CD4-positive, alpha-beta memory T cell (primary cell): ENCODE data around the gene NET1. TPM values are rescaled to one million over a fixed set of nuclear protein-coding genes. Genes with fewer than 3 reads are reported as not detected.

Experiments
- CTCF ChIA-PET: fragments of 350-600 bp; sonication (Branson Sonifier 250); formaldehyde crosslinking; loops from one replicate; lab custom pipeline; 2021; ENCODE audit warnings: inconsistent platforms; ENCODE audit not compliant: partially characterized antibody; lab: Charles Lee
- POLR2A ChIA-PET: fragments of 350-600 bp; sonication (Branson Sonifier 250); formaldehyde crosslinking; loops from one replicate; lab custom pipeline; 2021; ENCODE audit not compliant: partially characterized antibody; lab: Charles Lee
- DNase-seq, 5 donors: peaks; one replicate each; pipeline versions ENCODE4 v3.0.0 to v3.0.0-alpha.2; 2020 to 2022; ENCODE audit warnings: mixed read lengths in 1 of 5
- H3K27ac ChIP-seq: one replicate; pipeline ENCODE4 v1.7.0; 2013; ENCODE audit warnings: low read depth, low read length
- H3K27me3 ChIP-seq: 2 replicates; pipeline ENCODE4 v1.7.0; 2013; ENCODE audit warnings: mild to moderate bottlenecking, low read length, moderate library complexity; ENCODE audit not compliant: insufficient read depth
- H3K36me3 ChIP-seq: 2 replicates; pipeline ENCODE4 v1.7.0; 2013; ENCODE audit warnings: mild to moderate bottlenecking, low read length, moderate library complexity; ENCODE audit not compliant: insufficient read depth
- H3K4me1 ChIP-seq: 2 replicates; pipeline ENCODE4 v1.7.0; 2013; ENCODE audit warnings: mild to moderate bottlenecking, low read length, moderate library complexity; ENCODE audit not compliant: insufficient read depth
- H3K4me3 ChIP-seq, 2 donors: one replicate each; pipeline ENCODE4 v1.7.0; 2013; ENCODE audit warnings: low read length in 2 of 2, mild to moderate bottlenecking in 1 of 2
- H3K9me3 ChIP-seq, 2 donors: one replicate each; pipeline ENCODE4 v1.7.0; 2013; ENCODE audit warnings: low read length in 2 of 2, control low read depth in 1 of 2; ENCODE audit not compliant: control insufficient read depth in 1 of 2
- H3K27ac Mint-ChIP-seq, 7 donors: one replicate each; pipeline ENCODE4 v1.8.0; 2020 to 2021; ENCODE audit warnings: mixed read lengths in 7 of 7, mild to moderate bottlenecking in 6 of 7, inconsistent platforms in 3 of 7, moderate library complexity in 3 of 7
- H3K27me3 Mint-ChIP-seq, 2 donors: one replicate each; pipeline ENCODE4 v1.8.0; 2020 to 2021; ENCODE audit warnings: mixed read lengths in 2 of 2
- H3K36me3 Mint-ChIP-seq, 2 donors: one replicate each; pipeline ENCODE4 v1.8.0; 2020 to 2021; ENCODE audit warnings: mixed read lengths in 2 of 2, inconsistent platforms in 1 of 2, mild to moderate bottlenecking in 1 of 2
- H3K4me1 Mint-ChIP-seq, 4 donors: one replicate each; pipeline ENCODE4 v1.8.0; 2020 to 2021; ENCODE audit warnings: mixed read lengths in 4 of 4, mild to moderate bottlenecking in 1 of 4
- H3K4me3 Mint-ChIP-seq, 8 donors: one replicate each; pipeline ENCODE4 v1.8.0; 2020 to 2021; ENCODE audit warnings: mixed read lengths in 8 of 8, mild to moderate bottlenecking in 7 of 8, moderate library complexity in 6 of 8, inconsistent platforms in 3 of 8
- H3K9me3 Mint-ChIP-seq, 8 donors: one replicate each; pipeline ENCODE4 v1.8.0; 2020 to 2021; ENCODE audit warnings: mixed read lengths in 8 of 8, mild to moderate bottlenecking in 5 of 8, inconsistent platforms in 3 of 8, moderate library complexity in 1 of 8
- intact Hi-C: fragments of 100-400 bp; cut with micrococcal nuclease; formaldehyde crosslinking; loops from one replicate; pipeline ENCODE4 v1.15.1; 2023
- polyA plus RNA-seq, 2 donors: library from polyadenylated mRNA; unstranded; fragments of 300-500 nt; fragmentation: Illumina TruSeq; gene quantifications; one replicate each; pipeline ENCODE4 v1.2.3, GENCODE V29; 2021
- total RNA-seq, 2 experiments: library from RNA; stranded (reverse); gene quantifications; one replicate each; pipeline ENCODE4 v1.2.3, GENCODE V29; 2021

NET1 gene
- total and polyA plus RNA-seq, 4 experiments from 2014 or later, result 5.4 to 16.4 (median 10.5) TPM

DNA sequence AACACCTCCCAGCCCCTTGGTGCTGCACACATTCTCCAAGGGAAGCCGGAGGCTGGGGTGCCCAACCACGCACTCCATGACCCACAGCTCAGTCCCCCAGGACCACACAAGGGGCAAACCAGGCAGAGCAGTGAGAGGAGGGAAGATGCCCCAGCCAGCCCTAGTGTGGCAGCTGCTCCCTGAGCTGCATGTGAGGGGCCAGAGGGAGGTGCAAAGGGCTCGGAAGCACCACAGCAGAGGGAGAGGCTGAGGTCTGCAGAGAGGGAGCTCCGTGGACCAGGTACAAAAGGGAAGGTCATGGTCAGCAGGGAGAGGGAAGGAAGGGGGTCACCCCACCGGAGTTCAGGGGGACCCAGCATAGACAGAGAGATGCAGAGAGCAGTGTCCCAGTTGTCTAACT, 88.6 kb downstream of the NET1 start:
- Histone ChIP-seq H3K27ac (no peak overlapping the region), H3K27me3 (no peaks in the 10 kb centered on the region), H3K4me3 (no peak overlapping the region), H3K36me3 (no peaks in the 10 kb centered on the region), H3K4me1 (no peaks in the 10 kb centered on the region), H3K9me3 (no peaks in the 10 kb centered on the region)
- Mint-ChIP-seq H3K9me3 (no peaks in the 10 kb centered on the region), H3K4me1 (no peaks in the 10 kb centered on the region), H3K36me3 (no peaks in the 10 kb centered on the region), H3K27ac (no peak overlapping the region), H3K27me3 (peaks cover 6 to 12% of the 10 kb centered on the region in 2 donors), H3K4me3 (no peak overlapping the region)
- no peak for DNase-seq
- intact Hi-C loops, result no loop called here
- CTCF ChIA-PET, result interaction anchor here (1.2 kb wide), 2 partner anchors 10 to 92 kb away, joined by 3 read pairs; no protein-coding TSS in a partner anchor
- POLR2A ChIA-PET, result no interaction called here

DNA sequence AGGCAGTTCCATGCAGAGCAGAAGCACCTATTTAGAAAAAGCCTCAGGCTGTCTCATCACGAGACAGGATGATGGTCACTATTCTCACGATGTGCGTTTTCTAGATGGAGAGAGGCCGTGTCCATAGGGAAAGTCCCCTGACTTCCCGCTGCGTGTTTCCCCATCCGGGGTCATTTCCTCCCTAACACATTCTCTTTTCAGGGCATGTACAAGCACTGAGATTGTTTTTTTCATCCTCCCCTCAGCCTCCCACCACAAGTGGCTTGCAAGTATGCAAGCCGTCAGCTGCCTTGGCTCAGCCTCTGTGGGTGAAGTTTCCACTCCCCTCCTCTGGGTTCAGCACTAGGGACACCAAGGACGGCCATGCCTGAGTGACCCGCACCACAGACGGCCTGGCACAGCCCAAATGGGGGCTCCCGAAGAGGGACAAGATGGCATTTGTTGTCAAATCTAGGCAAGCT, 89.7 kb downstream of the NET1 start:
- POLR2A ChIA-PET, result no interaction called here
- Histone ChIP-seq H3K9me3 (no peaks in the 10 kb centered on the region), H3K27ac (no peak overlapping the region), H3K4me3 (no peak overlapping the region), H3K27me3 (no peaks in the 10 kb centered on the region), H3K4me1 (no peaks in the 10 kb centered on the region), H3K36me3 (no peaks in the 10 kb centered on the region)
- no peak overlapping the region for H3K4me3 Mint-ChIP-seq
- H3K27ac Mint-ChIP-seq, result no peak overlapping the region
- H3K9me3 Mint-ChIP-seq, result no peaks in the 10 kb centered on the region
- CTCF ChIA-PET, result interaction anchor here (1.2 kb wide), 2 partner anchors 9 to 90 kb away, joined by 3 read pairs; no protein-coding TSS in a partner anchor
- H3K27me3 Mint-ChIP-seq, result peaks cover 6 to 13% of the 10 kb centered on the region in 2 donors
- DNase-seq, result no peak
- no peaks in the 10 kb centered on the region for H3K4me1 Mint-ChIP-seq
- no peaks in the 10 kb centered on the region for H3K36me3 Mint-ChIP-seq
- intact Hi-C loops, result no loop called here

DNA sequence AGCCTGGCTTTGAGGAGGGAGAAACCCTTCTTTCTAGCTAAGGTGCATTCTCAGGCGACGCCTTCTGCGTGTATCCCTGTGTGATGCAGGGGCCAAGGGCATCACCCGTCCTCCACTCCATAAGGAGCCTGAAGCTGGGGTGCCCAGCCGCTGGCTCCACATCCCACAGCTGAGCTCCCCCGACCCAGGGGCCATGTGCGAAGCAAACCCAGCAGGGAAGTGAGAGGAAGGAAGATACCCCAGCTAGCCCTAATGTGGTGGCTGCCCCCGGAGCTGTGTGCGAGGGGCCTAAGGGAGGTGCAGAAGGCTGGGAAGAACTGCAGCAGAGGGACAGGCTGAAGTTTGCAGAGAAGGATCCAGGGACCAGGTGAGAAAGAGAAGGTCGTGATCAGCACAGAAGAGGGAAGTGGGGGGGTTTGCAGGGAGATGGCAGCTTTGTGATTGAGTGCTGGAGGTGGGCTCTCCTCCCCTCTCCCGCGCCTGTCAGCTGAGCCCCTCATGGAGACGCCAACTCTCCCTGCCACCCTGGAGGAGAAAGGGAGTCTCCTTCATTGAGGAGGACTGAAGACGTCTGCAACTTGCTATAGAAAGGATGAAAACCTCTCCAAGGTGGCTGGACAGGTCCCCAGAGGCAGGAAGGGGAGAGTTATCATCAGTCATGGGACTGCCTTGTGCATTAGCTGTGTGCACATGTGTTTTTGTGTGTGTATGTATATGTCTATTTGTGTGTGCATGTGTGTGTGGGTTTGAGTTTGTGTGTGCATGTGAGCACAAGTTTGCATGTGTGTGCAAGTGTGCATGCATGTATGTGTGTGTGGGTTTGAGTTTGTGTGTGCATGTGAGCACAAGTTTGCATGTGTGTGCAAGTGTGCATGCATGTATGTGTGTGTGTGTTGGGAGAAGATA, 90.5 kb downstream of the NET1 start:
- POLR2A ChIA-PET, result no interaction called here
- H3K4me3 ChIP-seq, result no peak overlapping the region
- Mint-ChIP-seq H3K27me3 (peaks cover 6 to 13% of the 10 kb centered on the region in 2 donors), H3K4me3 (no peak overlapping the region), H3K27ac (peak overlapping the region in 1 of 7 donors; percentile 62), H3K9me3 (no peaks in the 10 kb centered on the region), H3K4me1 (no peaks in the 10 kb centered on the region), H3K36me3 (no peaks in the 10 kb centered on the region)
- no peaks in the 10 kb centered on the region for H3K4me1 ChIP-seq
- H3K27ac ChIP-seq, result no peak overlapping the region
- no peaks in the 10 kb centered on the region for H3K9me3 ChIP-seq
- DNase-seq, result no peak
- intact Hi-C loops, result no loop called here
- H3K27me3 ChIP-seq, result no peaks in the 10 kb centered on the region
- H3K36me3 ChIP-seq, result no peaks in the 10 kb centered on the region
- CTCF ChIA-PET, result no interaction called here

DNA sequence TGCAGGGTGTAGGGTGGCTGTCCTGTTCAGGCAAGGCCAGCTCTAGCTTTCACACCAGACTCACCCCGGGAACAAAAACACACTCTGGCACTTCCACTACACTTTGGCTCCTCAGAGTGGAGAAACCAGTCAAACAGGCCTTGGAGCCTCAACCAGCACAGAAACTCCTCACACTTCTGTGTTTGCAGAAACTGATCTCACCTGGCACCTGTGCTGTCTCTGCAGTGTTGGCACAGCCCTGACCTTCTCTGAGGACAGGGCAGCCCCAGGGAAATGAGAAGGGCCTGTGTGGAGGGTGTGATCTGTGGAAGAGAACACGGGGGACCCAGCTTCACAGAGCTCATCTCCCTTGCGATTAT, 91.1 kb downstream of the NET1 start:
- Mint-ChIP-seq H3K27me3 (peaks cover 6 to 13% of the 10 kb centered on the region in 2 donors), H3K27ac (no peak overlapping the region), H3K36me3 (no peaks in the 10 kb centered on the region), H3K4me1 (no peaks in the 10 kb centered on the region), H3K9me3 (no peaks in the 10 kb centered on the region), H3K4me3 (no peak overlapping the region)
- H3K4me3 ChIP-seq, result no peak overlapping the region
- no peaks in the 10 kb centered on the region for H3K4me1 ChIP-seq
- POLR2A ChIA-PET, result no interaction called here
- no peak for DNase-seq
- CTCF ChIA-PET, result no interaction called here
- H3K36me3 ChIP-seq, result no peaks in the 10 kb centered on the region
- H3K9me3 ChIP-seq, result no peaks in the 10 kb centered on the region
- H3K27ac ChIP-seq, result no peak overlapping the region
- H3K27me3 ChIP-seq, result no peaks in the 10 kb centered on the region
- intact Hi-C loops, result no loop called here

DNA sequence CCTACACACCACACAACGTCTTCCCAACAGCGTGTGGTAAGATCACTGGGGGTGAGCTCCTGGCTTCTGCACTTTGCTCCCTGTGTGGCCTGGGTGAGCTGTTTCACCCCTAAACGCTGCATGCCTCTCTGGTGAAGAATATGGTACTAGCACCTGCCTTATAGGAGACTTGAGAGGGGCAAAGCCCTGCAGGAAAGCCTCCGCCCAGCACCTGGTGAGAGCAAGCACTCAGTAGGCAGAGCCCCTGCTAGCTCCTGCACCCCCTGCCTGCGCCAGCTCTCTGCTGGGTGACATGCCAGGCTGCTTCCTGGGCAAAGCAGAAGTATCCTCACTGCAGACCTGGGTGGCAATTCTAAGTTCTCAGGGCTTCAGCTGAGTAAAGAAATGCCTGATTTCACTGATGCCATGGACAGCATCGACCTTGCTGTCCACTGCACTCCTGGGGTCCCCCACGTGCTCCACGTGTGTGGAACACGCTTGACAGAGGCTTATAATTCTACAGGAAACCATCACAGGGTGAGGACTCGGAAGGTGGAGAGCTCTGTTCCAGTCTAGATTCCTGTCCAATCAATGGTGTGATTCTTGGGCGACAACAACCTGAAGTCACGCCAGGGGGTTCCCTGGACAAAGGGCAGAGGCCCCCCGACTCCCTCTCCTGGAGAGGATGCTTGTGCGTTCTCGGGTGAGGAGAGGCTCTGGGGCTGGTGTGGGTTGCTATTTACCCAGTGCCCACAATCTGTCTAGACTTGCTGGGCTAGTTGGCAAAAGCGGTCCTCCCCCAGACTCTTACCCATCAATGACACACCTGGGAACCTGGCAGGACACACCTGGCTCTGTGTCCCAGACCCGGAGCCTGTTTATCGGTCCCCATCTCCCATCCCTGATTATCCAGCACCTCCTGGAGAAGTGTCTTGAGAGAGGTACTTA, 92.1 kb downstream of the NET1 start:
- Mint-ChIP-seq H3K4me1 (no peaks in the 10 kb centered on the region), H3K4me3 (no peak overlapping the region), H3K36me3 (no peaks in the 10 kb centered on the region), H3K27ac (no peak overlapping the region), H3K27me3 (peaks cover 6 to 13% of the 10 kb centered on the region in 2 donors), H3K9me3 (no peaks in the 10 kb centered on the region)
- H3K27ac ChIP-seq, result no peak overlapping the region
- CTCF ChIA-PET, result no interaction called here
- intact Hi-C loops, result no loop called here
- H3K9me3 ChIP-seq, result no peaks in the 10 kb centered on the region
- no peaks in the 10 kb centered on the region for H3K36me3 ChIP-seq
- no peaks in the 10 kb centered on the region for H3K27me3 ChIP-seq
- POLR2A ChIA-PET, result no interaction called here
- DNase-seq, result no peak
- no peaks in the 10 kb centered on the region for H3K4me1 ChIP-seq
- H3K4me3 ChIP-seq, result no peak overlapping the region

DNA sequence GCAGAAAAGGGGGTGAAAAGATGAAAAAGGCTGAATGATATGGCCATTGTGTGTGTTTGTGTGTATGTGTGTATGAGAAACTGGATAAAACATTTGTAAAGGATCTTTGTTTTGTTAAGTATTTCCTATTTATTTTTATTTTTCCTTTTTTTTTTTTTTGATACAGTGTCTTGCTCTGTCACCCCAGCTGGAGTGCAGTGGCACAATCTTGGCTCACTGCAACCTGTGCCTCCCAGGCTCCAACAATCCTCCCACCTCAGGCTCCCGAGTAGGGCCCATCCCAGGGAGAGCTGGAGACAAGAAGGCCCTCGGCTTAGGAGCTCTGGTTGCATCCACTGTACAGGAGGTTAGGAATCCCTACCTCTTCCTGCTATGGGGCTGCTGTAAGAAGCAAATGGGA, 93.9 kb downstream of the NET1 start:
- intact Hi-C loops, result no loop called here
- no peaks in the 10 kb centered on the region for H3K4me1 Mint-ChIP-seq
- no peaks in the 10 kb centered on the region for H3K9me3 Mint-ChIP-seq
- no peak overlapping the region for H3K27ac ChIP-seq
- H3K36me3 ChIP-seq, result no peaks in the 10 kb centered on the region
- H3K9me3 ChIP-seq, result no peaks in the 10 kb centered on the region
- H3K27ac Mint-ChIP-seq, result no peak overlapping the region
- no peaks in the 10 kb centered on the region for H3K4me1 ChIP-seq
- DNase-seq, result no peak
- H3K4me3 Mint-ChIP-seq, result no peak overlapping the region
- no peaks in the 10 kb centered on the region for H3K36me3 Mint-ChIP-seq
- ChIA-PET CTCF (interaction anchor here (1.1 kb wide), 1 partner anchor 117 kb away, joined by 4 read pairs; no protein-coding TSS in a partner anchor), POLR2A (no interaction called here)
- no peaks in the 10 kb centered on the region for H3K27me3 ChIP-seq
- no peak overlapping the region for H3K4me3 ChIP-seq
- peaks cover 6 to 10% of the 10 kb centered on the region in 2 donors for H3K27me3 Mint-ChIP-seq
